HG02938 (cell line): ENCODE measurements around the gene PAX7.

Source experiments
- ATAC-seq: cut with Tn5 transposase; IDR thresholded peaks from one replicate; pipeline ENCODE4 v1.9.1; 2021; ENCODE audit warnings: mild to moderate bottlenecking, moderate library complexity; ENCODE audit not compliant: unreplicated experiment

PAX7 gene

GRCh38 chr1:18697541-18697940 lies 66.9 kb downstream of the PAX7 start:
- no peak for ATAC-seq

GRCh38 chr1:18700530-18700929 lies 69.9 kb downstream of the PAX7 start:
- no peak for ATAC-seq

GRCh38 chr1:18701183-18701582 lies 70.5 kb downstream of the PAX7 start:
- no peak for ATAC-seq

GRCh38 chr1:18703041-18703621 lies 72.5 kb downstream of the PAX7 start:
- no peak for ATAC-seq

- no peak for ATAC-seq
Measured at GRCh38 chr1:18705811-18706210, 75.2 kb downstream of the PAX7 start.

- ATAC-seq: no peak
Measured at GRCh38 chr1:18707696-18708257, 77.1 kb downstream of the PAX7 start.

- no peak for ATAC-seq
Measured at GRCh38 chr1:18710002-18710401, 79.4 kb downstream of the PAX7 start.

GRCh38 chr1:18711003-18711402 lies 80.4 kb downstream of the PAX7 start:
- ATAC-seq: no peak

- ATAC-seq: no peak
Measured at GRCh38 chr1:18711536-18712251, 81.0 kb downstream of the PAX7 start.

GRCh38 chr1:18712252-18712600 lies 81.6 kb downstream of the PAX7 start:
- ATAC-seq: no peak

- ATAC-seq: no peak
Measured at GRCh38 chr1:18714404-18715175, 83.9 kb downstream of the PAX7 start.

GRCh38 chr1:18716112-18716784 lies 85.6 kb downstream of the PAX7 start:
- ATAC-seq: no peak

GRCh38 chr1:18716785-18717678 lies 86.4 kb downstream of the PAX7 start:
- ATAC-seq: no peak

GRCh38 chr1:18719786-18720451 lies 89.3 kb downstream of the PAX7 start:
- ATAC-seq: no peak

- ATAC-seq: no peak
Measured at GRCh38 chr1:18721041-18721440, 90.4 kb downstream of the PAX7 start.

- ATAC-seq: no peak
Measured at GRCh38 chr1:18721776-18722175, 91.1 kb downstream of the PAX7 start.

- ATAC-seq: no peak
Measured at GRCh38 chr1:18722270-18722669, 91.6 kb downstream of the PAX7 start.

- ATAC-seq: no peak
Measured at GRCh38 chr1:18723206-18723605, 92.6 kb downstream of the PAX7 start.

GRCh38 chr1:18723701-18724411 lies 93.2 kb downstream of the PAX7 start:
- no peak for ATAC-seq
